HT-29 (cell line): ENCODE results near the gene RPUSD2. TPM values are rescaled to one million over a fixed set of nuclear protein-coding genes. Genes with fewer than 3 reads are reported as not detected.
A peak's percentile ranks its signal among the peaks of the same experiment; 100 is the strongest.
"Not testable (repeated sequence)": the region's sequence is repeated elsewhere in the genome, so short reads cannot be mapped to it uniquely, and the experiment has no call there.

Experiments used
- DNase-seq: peaks from one replicate; pipeline ENCODE4 v3.0.0-alpha.2; 2015; ENCODE audit warnings: low spot score
- total RNA-seq: library from RNA; depleted of rRNA; stranded (reverse); fragments of >200 nt; shearing (Covaris generic); gene quantifications from 2 replicates; pipeline ENCODE4 v1.2.3, GENCODE V29; 2014

The RPUSD2 gene
- total RNA-seq, 1 experiment from 2014 or later: 26.7 TPM

- no peak for DNase-seq
Observed at GRCh38 chr15:40565333-40566238, 3.5 kb upstream of the RPUSD2 start.

GRCh38 chr15:40567111-40567510 lies 2.0 kb upstream of the RPUSD2 start:
- peak; percentile 72 for DNase-seq

DNA sequence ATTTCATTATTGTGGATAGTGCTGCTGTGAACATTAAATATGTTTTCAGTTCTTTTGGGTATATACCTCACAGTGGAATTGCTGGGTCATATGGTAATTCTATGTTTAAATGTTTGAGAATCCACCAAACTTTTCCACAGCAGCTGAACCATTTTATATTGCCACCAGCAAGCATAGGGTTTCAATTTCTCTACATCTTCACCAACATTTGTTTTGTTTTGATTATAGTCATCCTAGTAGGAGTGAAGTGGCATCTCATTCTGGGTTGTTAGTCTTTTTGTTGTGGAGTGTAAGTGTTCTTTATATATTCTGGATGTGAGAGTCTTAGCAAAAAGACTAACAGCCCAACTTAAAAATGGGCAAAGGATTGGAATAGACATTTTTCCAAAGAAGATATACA lies 6.0 kb downstream of the RPUSD2 start:
- DNase-seq: no peak

GRCh38 chr15:40576914-40577313 lies 7.8 kb downstream of the RPUSD2 start:
- DNase-seq: not testable (repeated sequence)

GRCh38 chr15:40578892-40579291 lies 9.8 kb downstream of the RPUSD2 start:
- DNase-seq: no peak

- not testable (repeated sequence) for DNase-seq
Observed at GRCh38 chr15:40581796-40582195, 12.7 kb downstream of the RPUSD2 start.

DNA sequence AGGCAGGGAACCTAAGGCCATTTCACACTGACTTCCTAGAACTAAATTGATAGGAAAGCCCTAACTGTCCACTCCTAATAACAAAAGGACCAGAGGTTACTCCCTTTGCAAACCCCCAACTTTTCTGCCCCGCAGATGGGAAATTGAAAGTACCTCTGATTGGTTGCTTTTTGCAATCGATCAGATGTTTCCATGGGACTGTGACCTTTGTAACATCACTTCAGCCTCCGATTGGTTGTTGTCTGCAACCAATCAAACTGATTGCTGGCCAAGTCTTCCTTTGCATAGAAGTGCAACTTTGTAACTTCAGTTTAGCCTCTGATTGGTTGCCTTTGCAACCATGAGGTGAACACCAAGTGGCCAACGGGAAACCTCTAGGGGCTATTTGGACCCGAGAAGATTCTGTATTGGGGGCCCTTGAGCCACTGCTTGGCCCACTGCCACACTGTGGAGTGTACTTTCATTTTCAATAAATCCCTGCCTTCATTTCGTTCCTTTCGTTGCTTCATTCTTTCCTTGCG lies 13.7 kb downstream of the RPUSD2 start:
- DNase-seq: peak; percentile 87

- DNase-seq: no peak
Observed at GRCh38 chr15:40584191-40584590, 15.1 kb downstream of the RPUSD2 start.

GRCh38 chr15:40590667-40591050 lies 21.6 kb downstream of the RPUSD2 start:
- DNase-seq: peak; percentile 56

GRCh38 chr15:40591389-40591788 lies 22.3 kb downstream of the RPUSD2 start:
- DNase-seq: peak; percentile 24

GRCh38 chr15:40593165-40593564 lies 24.1 kb downstream of the RPUSD2 start:
- no peak for DNase-seq

DNA sequence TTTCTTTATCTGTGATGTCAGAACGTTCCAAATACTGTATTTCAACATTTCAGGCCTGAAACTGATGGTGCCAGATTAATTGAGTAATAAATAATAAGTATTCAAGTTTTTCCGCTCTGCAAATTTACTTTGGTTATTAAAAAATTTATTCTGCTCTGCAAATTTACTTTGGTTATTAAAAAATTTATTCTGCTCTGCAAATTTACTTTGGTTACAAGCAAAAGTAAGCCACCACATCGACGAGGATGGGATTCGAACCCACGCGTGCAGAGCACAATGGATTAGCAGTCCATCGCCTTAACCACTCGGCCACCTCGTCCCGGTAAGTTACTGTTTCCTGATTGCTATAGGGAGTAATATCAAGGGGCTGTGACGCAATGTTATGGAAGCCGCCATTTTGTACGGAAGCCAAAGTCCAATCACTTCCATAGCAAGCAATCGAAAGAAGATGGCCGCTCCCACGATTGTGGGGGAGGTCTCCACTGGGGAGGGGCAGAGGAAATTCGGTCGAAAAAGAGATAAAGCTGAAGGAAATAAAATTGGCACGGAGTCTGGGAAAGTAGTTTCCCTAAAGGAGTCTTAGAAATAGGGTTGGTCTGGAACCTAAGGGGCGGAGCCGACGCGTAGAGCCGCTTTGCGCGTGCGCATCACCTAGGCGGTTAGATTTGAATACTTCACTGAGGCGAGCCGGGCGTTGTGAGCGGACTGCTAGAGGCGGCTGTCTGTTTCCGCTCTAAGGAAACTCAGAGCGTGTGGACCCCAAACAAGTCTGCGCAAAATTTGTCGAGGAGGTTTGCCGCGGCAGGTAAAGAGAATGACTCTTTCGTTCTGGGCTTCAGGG lies 24.7 kb downstream of the RPUSD2 start, which contains the start of gene KNL1:
TSS of gene KNL1 (plus strand) at position 662 of the 841 bp plus-strand sequence. CDS start 8,683 bp downstream, outside the sequence.
- DNase-seq: peak; percentile 99

DNA sequence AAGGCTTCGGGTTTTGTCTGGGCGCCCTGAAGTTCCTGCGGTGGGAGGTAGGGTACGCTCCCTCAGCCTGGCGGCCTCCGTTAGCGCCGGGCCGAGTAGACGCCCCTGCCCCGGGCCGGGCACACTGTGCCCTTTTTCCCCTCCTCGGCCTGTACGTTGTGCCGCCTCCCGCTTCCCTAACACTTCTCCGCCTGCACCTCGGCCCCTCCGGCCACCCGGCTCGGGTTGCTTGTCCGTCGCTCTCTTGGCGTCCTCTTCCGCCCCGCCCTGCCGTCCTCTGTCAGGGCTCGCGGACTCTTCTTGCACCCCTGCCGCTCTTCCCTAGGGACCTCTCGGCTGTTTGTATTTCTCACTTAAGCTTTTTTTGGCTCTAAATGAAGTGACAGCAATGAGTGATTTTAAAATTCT lies 25.3 kb downstream of the RPUSD2 start:
- peak; percentile 74 for DNase-seq

- no peak for DNase-seq
Observed at GRCh38 chr15:40595219-40595618, 26.1 kb downstream of the RPUSD2 start.

DNA sequence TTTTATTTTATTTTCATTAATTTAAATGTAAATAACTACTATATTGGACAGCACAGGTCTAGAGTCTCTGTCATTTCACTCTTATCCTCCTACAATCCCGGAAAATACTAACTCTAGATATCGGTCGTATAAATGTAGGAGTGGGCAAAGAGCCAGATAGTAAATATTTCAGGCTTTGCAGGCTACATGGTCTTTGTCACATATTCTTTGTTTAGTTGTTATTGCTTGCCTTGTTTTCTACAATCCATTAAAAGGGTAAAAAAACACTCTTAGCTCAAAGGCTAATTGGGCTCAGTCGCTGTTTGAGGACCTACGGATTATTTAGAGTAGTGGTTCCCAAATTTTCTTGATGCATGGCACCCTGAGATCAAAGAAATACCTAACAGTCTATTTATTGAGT lies 26.7 kb downstream of the RPUSD2 start:
- peak; percentile 40 for DNase-seq

GRCh38 chr15:40597024-40597423 lies 27.9 kb downstream of the RPUSD2 start:
- DNase-seq: no peak

DNA sequence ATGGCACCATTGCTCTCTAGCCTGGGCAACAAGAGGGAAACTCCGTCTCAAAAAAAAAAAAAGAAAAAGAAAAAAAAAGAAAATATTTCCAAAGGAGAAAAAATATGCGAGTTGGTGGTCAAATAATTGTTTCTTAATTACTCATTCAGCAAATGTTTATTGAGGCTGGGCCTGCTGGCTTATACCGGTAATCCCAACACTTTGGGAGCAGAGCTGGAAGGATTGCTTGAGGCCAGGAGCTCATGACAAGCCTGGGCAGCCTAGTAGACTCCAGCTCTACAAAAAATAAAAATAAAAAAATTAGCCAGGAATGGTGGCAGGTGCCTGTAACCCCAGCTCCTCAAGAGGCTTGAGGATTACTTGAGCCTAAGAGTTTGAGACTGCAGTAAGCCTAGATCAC lies 29.0 kb downstream of the RPUSD2 start:
- no peak for DNase-seq

GRCh38 chr15:40598672-40599071 lies 29.6 kb downstream of the RPUSD2 start:
- DNase-seq: no peak

DNA sequence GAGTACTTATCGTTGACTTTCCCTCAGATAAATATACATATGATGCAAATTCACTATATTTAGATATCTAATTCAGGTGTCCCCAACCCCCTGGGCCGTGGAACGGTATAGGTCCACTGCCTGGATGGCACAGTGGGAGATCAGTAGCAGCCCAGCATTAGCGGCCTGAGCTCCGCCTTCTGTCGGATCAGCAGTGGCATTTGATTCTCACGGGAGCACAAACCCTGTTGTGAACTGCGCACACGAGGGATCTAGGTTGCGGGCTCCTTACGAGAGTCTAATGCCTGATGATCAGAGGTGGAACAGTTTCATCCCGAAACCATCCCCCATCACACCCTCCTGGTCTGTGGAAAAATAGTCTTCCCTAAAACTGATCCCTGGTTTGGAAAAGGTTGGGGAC lies 31.9 kb downstream of the RPUSD2 start:
- DNase-seq: no peak

GRCh38 chr15:40603935-40604334 lies 34.8 kb downstream of the RPUSD2 start:
- DNase-seq: no peak

GRCh38 chr15:40613080-40613479 lies 44.0 kb downstream of the RPUSD2 start:
- no peak for DNase-seq

DNA sequence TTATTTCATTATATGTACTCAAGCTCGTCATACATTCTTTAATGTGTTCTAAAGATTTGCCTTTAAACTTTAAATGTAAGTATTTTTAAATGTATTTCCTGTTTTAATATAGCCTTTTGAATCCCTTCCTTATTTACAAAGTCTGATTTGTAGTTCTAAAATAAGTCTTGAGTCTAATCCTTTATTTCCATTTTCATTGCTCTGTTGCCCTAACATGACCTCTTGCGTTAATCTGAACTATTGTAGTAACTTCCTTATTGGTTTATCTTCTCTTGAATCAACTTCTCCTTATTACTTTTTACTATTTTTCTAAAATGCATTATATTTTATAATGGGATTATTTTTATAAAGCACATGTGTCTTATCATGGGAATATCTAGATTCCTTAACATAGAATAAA lies 48.9 kb downstream of the RPUSD2 start:
- DNase-seq: no peak
